Hepatic stellate cell (primary cell): Measurements from ENCODE around the gene PKN3.
"Not testable (repeated sequence)": the region's sequence is repeated elsewhere in the genome, so short reads cannot be mapped to it uniquely, and the experiment has no call there.

Source experiments
- DNase-seq: peaks from one replicate; pipeline ENCODE4 v3.0.0; 2011; ENCODE audit warnings: low spot score

PKN3 gene

DNA sequence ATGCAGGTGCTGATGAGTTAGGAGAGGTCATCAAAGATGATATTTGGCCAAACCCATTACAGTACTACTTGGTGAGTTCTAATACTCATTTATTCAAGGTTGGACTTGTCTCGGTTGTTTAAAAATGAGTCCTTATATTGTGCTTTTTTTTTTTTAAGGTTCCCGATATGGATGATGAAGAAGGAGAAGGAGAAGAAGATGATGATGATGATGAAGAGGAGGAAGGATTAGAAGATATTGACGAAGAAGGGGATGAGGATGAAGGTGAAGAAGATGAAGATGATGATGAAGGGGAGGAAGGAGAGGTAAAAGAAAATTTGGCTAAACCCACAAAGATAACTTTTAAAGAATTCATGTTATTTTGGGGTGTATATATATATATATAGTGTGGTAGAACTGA, 8.6 kb upstream of the PKN3 start:
- DNase-seq = not testable (repeated sequence)

GRCh38 chr9:128694344-128694743, 8.0 kb upstream of the PKN3 start:
- no peak for DNase-seq

- no peak for DNase-seq
Measured at GRCh38 chr9:128696923-128697707, 5.2 kb upstream of the PKN3 start.

DNA sequence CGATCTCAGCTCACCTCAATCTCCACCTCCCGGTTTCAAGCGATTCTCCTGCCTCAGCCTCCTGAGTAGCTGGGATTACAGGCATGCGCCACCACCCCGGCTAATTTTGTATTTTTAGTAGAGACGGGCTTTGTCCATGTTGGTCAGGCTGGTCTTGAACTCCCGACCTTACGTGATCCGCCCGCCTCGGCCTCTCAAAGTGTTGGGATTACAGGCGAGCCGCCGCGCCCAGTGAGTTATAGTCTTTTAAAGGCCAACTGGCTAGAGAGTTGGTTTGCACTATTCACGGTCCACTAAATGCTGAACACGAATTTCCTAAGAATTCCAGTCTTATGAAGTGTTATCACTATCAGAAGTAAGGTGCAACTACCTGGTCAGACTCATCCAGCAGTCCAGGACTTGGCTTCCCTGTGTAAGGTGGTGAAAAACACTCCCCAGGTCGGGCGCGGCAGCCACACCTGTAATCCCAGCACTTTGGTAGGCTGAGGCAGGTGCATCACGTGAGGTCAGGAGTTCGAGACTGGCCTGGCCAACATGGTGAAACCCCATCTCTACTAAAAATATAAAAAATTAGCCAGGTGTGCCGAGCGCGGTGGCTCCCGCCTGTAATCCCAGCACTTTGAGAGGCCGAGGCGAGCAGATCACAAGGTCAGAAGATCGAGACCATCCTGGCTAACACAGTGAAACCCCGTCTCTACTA, 3.1 kb upstream of the PKN3 start:
- not testable (repeated sequence) for DNase-seq

GRCh38 chr9:128701227-128701854, 962 bp upstream of the PKN3 start:
- DNase-seq = no peak

- DNase-seq = no peak
Measured at GRCh38 chr9:128702949-128703615, 779 bp downstream of the PKN3 start.

- DNase-seq = no peak
Measured at GRCh38 chr9:128703616-128704355, 1.5 kb downstream of the PKN3 start.

GRCh38 chr9:128704356-128704670, 2.0 kb downstream of the PKN3 start:
- DNase-seq = no peak

DNA sequence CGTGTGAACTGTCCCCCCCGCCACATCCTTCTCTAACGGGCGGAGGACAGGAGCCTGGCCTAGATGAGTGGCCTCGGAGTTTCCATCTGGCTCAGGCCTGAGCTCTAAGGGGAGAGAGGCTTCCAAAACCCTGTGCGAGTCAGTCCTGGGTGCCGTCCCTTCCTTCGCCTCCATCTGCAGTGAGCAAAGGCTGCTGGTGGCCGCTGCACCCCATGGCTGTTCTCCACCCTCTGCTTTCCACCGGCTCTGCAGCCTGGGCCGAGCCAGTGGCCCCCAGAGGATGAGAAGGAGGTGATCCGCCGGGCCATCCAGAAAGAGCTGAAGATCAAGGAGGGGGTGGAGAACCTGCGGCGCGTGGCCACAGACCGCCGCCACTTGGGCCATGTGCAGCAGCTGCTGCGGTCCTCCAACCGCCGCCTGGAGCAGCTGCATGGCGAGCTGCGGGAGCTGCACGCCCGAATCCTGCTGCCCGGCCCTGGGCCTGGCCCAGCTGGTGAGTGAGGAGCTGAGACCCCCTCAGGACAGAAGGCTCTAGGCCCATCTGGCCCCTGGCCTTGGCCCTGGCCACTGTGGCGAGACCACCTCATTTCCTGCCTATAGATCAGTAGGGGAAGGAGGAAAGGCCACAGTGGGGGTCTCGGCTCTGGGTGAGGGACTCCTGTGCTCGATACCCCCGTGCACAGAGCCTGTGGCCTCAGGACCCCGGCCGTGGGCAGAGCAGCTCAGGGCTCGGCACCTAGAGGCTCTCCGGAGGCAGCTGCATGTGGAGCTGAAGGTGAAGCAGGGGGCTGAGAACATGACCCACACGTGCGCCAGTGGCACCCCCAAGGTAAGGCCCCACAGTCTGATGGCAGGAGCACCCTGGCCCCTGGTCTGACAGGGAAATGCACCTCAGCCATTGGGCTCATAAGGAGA, 3.0 kb downstream of the PKN3 start:
- no peak for DNase-seq

DNA sequence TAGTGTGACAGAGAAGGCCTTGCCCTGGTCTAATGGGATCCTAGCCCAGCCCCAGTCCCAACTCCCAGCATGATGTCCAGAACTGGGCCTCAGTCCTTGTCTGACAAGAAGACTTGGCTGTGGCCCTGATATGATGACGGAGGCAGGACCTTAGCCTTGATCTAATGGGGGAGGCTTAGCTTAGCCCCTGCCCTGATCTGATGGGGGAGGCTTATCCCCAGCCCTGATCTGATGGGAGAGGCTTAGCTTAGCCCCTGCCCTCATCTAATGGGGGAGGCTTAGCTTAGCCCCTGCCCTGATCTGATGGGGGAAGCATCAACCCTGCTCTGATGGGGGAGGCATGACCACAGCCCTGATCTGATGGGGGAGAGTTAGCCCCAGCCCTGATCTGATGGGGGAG, 3.7 kb downstream of the PKN3 start:
- no peak for DNase-seq

DNA sequence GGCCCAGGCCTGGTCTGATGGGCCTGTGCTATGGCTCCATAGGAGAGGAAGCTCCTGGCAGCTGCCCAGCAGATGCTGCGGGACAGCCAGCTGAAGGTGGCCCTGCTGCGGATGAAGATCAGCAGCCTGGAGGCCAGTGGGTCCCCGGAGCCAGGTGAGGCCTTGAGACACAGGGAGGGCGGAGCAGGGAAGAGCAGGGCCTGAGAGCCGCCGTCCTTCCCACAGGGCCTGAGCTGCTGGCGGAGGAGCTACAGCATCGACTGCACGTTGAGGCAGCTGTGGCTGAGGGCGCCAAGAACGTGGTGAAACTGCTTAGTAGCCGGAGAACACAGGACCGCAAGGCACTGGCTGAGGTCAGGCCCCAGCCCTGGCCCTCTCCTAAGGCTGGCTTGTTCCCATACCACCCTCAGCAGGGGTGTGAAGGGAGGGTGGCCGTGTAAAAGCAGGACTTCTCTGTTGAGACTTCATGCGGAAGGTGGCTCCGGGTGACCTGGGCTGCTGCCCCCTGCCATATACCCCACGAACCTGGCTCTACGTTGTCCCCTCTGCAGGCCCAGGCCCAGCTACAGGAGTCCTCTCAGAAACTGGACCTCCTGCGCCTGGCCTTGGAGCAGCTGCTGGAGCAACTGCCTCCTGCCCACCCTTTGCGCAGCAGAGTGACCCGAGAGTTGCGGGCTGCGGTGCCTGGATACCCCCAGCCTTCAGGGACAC, 4.5 kb downstream of the PKN3 start:
- no peak for DNase-seq

DNA sequence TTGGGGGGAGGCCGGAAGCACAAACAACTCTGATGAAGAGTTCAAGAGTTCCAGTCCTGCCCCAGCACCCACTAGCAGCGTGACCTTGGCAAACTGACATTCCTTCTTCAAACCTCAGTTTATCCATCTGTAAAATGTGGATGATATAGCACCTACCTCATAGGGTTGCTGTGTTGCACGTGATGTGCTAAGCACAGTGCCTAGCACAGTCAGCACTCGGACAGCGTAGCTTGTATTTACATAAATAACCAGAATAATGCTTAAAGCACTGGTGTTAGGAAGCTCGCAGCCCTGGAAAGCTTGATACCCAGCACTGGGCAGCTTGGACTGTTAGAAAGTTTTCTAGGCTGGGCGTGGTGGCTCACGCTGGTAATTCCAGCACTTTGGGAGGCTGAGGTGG, 5.1 kb downstream of the PKN3 start:
- no peak for DNase-seq

GRCh38 chr9:128712451-128713410, 10.4 kb downstream of the PKN3 start:
- no peak for DNase-seq

GRCh38 chr9:128713411-128713780, 11.1 kb downstream of the PKN3 start:
- no peak for DNase-seq

- DNase-seq = no peak
Measured at GRCh38 chr9:128713941-128714573, 11.8 kb downstream of the PKN3 start.

DNA sequence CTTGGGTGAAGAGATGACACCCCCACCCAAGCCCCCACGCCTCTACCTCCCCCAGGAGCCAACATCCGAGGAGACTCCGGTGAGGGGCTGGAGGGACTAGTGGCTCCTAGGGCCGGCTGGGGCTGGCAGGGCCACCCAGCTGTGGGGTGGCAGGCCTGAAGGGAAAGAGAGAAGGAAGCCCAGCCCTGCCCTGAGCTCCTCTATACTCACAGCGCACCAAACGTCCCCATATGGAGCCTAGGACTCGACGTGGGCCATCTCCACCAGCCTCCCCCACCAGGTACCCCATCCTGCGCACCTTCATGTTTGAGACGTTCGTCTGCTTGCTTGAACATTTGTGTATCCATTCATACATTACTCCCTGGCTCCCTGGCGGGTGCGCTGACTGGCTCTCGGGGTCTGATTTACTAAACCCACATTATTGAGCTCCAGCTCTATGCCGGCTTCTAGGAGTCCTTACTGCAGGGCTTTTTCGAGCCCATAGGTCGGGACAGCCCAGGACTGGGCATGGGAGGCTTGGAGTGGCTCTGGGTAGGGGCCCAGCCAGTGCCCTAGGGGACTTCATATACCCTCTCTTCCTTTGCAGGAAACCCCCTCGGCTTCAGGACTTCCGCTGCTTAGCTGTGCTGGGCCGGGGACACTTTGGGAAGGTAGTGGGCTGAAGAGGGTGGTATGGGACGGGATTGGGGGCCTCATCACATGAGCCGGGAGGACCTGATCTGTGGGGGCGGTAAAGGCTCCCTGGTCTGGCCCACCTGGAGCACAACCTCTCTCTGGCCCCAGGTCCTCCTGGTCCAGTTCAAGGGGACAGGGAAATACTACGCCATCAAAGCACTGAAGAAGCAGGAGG, 12.5 kb downstream of the PKN3 start:
- DNase-seq = no peak

DNA sequence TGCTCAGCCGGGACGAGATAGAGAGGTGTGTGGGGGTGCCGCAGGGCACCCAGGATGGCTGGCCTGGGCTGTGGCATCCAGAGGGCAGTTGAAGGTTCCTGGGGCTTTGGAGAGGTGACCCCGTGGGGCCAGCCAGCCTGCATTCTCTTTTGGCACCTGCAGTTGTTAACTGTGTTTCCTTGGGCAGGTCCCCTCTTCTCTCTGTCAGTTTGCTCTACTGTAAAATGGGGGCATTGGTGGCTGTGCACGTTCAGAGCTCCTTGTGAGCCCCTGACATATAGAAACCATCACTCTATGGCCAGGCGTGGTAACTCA, 13.1 kb downstream of the PKN3 start:
- no peak for DNase-seq
